Measurements from ENCODE around the gene GLI3.

GRCh38 chr7:42168512-42168911, 68.5 kb downstream of the GLI3 start:
- no peak for TF ChIP-seq CTCF (IDR thresholded peaks at IDR 0.05; ENCODE audit: low read depth, low read length)
- TF ChIP-seq EZH2phosphoT487 (IDR thresholded peaks at IDR 0.05; ENCODE audit: low read depth): no peak

Measured in OCI-LY3 (cell line).